GM21447 (cell line): ENCODE data around the gene SMIM33.
"Not testable (repeated sequence)": the region's sequence is repeated elsewhere in the genome, so short reads cannot be mapped to it uniquely, and the experiment has no call there.

Experiments
- ATAC-seq: cut with Tn5 transposase; IDR thresholded peaks from one replicate; pipeline ENCODE4 v1.9.1; 2021; ENCODE audit not compliant: unreplicated experiment

Gene SMIM33

DNA sequence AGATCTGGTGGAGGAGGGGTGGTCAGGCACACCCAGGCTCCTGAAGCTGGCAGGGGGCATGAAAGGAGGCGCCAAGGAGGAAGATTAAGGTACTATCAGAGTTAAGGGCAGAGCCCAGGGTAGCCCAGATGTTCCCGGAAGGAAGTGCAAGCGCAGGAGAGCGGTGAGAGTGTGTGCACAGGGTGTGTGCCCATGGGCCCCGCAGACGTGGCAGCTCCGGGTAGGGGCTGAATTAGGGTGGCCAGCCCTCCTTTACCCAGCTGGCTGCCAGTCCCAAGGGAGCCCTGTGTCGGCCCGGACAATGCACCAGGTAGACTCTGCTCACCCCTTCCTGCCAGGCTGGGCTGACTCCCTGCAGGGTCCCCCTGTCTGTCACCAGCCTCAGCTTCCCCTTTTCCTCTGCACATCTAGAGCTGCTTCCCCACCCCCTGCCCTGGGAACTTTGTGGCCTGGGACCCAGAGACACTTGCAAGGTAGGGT lies at the start of gene SMIM33:
TSS of gene SMIM33 (plus strand) at position 184 of the 480 bp plus-strand sequence. CDS start at position 302, 118 bp downstream.
- ATAC-seq: no peak

DNA sequence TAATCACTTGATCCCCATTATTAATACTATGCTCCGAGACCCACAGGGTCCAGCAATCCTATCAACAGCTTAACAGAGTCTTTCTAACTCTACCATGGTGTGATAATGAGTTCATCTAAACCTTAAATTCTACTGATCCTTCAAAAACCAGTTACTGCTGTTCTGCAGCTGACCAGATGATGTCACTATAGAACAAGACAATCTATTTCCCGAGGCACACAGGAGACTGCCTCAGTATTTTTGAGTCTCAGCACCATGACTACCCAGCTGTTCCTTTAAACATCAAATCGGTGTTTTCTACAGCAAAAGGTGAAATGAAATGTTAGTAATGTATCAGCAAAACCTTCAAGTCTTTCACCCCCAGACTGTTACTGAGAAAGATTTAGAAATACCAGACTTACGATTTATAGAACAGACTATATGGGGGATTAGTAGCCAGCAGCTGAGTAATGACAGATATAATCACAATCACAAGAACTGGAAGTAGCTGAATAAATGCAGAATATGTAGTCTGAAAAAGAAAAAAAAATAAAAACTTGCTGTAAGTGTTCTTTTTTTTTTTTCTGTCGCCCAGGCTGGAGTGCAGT lies 48.4 kb upstream of the SMIM33 start:
- ATAC-seq: peak; percentile 57

DNA sequence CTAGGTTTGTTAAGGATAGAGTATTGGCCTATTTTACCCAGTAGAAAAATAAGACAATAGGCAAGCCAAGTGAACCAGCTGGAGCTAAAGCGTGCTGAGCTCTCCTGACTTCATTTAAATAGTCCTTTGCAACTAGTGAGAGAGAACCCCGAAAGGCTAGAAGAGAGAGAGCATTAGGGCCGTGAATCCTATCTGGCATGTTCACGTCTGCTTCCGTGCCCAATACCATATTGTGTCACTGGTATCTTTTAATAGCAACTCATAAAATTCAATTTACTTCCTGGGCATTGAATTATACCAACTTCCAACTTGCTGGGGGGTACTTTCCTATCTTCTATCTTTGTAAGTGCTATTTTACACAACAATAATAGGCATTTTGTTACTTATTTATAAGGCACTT lies 45.3 kb upstream of the SMIM33 start:
- no peak for ATAC-seq

DNA sequence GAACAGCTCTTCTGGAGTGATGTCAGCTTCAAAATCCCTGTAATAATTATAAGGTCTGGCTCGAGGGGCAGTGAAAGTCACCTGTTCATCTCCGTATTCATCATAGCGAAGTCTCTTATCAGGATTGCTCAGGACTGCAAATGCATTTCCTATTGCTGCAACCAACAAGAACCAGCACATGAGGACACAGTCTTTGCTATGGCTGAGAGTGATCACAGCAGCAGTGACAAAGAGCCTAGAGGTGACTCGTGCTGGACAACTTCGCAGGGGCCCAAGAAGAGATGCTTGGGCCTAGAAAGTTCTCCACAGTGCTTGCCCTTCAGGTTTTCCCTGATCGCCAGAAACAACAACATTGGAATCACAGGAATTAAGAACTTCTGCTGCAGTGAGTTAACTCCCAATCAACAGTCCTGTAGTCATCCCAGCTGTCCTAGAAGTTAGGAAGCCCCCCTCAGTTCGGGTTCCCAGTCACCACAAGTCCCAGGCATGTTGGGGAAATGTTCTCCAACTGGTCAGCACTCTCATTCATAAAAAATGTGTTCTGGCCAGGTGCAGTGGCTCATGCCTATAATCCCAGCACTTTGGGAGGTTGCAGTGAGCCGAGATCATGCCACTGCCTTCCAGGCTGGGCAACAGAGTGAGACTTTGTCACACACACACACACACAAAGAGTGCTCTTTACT lies 44.5 kb upstream of the SMIM33 start:
- ATAC-seq: no peak

DNA sequence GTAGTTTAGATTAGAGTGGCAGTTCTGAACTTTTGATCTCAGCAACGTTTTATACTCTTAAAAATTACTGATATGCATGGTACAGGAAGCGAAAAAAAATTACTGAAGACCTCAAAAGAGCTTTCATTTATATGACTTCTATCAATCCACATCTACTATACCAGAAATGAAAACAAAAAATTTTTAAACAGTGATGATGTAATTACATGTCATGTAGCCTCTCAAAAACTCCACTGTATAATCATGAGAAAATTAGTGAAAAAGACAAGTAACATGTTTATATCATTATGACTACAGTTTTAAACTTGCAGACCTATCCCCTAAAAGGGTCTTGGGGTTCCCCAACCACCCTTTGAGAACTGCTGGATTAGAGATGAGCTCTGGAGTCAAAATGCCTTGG lies 40.8 kb upstream of the SMIM33 start:
- no peak for ATAC-seq

DNA sequence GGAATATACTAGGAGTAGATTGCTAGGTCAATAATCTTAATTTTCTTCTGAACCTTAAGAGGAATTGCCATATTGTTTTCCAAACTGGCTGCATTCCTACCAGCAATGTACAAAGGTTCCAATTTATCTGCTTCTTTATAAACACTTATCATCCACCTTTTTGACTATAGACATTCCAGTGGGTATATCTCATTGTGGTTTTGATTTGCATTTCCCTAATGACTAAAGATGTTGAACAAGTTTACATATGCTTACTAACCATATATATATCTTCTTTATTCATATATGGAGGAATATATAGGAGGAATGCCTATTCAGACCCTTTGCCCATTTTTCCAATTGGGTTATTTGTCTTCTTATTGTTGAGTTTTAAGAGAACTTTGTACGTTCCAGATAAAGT lies 39.1 kb upstream of the SMIM33 start:
- no peak for ATAC-seq

DNA sequence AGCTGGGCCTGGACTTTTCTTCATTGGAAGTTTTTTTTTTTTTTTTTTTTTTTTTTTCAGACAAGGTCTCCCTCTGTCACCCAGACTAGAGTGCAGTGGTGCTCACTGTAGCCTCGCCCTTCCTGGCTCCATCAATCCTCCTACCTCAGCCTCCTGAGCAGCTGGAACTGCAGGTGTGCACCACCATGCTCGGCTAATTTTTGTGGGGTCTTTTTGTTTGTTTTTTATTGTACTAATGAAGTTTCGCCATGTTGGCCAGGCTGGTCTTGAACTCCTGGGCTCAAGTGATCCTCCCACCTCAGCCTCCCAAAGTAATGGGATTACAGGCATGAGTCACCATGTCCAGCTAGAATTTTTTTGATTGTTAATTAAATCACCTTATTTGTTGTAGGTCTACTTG lies 35.1 kb upstream of the SMIM33 start:
- no peak for ATAC-seq

DNA sequence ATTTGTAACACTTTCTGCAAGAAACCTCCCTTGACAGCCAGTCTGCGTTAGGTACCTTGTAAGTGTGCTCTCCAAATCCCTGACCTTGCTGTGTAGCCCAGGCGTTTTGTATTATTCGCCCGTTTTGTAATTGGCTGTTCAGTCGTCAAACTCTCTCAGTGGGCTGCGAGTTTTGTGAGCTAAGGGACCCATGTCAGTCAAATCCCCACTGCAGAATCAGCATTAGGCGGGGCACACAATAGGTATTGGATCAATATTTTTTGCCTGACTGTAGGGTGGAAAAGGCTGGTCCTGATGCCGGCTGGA lies 32.1 kb upstream of the SMIM33 start:
- no peak for ATAC-seq

DNA sequence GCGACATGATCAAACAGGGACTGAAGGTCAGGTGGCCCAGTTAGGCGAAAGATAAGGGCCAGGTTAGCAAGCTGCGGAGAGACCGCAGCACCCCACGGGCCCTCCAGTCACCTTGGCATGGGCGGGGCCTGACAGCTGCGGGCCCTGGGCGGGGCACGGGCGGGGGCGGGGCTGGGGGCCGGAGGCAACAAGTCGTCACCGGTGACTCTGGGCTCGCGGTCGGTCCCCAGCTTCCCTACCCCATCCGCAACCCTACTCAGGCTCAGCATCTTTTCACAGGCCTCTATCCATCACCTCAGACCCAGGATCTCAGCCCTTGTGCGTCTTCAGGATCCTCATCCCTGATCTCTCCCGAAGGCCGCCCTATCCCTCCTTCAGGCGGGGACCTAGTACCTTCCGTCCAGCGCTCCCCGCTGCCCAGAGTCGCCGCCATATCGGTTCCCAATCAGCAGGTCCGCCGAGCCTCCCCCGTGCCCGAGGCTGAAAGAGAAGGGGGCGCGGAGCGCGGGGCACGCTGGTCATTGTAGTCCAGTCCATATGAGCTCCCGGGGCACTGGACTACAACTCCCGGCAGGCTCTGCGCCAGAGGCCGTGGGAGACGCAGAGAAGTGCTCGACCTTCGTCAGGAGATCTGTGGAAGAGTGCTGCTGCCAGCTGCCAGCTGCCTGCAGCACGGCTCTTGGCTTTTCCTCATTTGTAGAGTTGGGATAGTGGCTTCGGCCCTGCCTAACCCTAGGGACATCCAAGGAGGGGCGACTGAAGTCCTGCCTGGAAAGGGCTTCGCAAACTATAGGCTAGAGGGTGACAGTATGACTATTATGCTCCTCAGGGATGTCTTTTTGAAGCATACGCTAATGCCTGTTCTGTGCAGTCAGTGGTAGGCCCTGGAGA lies 31.5 kb upstream of the SMIM33 start, which contains the start of gene DNAJC18:
TSS of gene DNAJC18 (minus strand) at position 513 of the 891 bp plus-strand sequence. CDS start at position 433, 80 bp downstream.
- peak; percentile 92 for ATAC-seq

DNA sequence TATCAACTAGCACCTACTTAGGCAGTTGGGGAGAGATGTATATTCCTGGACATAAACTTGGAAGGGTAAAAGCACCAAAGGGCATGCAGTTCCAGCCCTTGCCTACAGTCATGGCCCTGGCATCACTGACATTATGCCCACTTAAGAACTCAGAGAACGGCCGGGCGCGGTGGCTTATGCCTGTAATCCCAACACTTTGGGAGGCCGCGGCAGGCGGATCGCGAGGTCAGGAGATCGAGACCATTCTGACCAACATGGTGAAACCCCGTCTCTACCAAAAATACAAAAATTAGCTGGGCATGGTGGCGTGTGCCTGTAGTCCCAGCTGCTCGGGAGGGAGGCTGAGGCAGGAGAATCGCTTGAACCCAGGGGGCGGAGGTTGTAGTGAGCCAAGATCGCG lies 30.4 kb upstream of the SMIM33 start:
- ATAC-seq: not testable (repeated sequence)

DNA sequence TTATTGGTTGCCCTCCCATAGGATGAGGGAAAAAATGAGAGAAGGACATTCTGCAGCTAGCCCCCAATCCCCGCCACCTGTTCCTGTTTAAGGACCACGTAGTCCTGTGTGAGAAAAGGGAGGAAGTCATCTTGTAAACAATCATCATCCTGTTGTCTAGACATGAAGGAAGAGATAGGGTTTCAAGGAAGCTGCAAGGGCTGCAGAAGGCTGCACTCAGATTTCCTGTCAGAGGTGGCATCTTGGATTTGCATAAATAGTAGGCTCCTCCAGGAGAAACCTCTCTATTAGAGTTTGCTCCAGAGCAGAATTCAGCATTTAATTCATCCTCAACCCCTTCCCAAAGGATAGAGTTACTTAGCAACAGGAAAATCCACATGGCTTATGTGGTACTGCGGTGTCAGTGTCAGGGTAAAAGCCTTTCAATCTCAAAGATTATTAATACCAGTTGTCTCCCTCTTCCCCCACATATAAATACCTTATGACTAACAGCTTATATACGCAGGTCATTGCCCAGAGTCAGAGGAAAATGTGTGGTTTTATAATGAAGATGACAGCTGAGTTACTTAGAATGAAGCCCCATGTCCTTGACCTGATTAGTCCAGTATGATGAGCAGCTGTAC lies 26.9 kb upstream of the SMIM33 start:
- ATAC-seq: no peak

DNA sequence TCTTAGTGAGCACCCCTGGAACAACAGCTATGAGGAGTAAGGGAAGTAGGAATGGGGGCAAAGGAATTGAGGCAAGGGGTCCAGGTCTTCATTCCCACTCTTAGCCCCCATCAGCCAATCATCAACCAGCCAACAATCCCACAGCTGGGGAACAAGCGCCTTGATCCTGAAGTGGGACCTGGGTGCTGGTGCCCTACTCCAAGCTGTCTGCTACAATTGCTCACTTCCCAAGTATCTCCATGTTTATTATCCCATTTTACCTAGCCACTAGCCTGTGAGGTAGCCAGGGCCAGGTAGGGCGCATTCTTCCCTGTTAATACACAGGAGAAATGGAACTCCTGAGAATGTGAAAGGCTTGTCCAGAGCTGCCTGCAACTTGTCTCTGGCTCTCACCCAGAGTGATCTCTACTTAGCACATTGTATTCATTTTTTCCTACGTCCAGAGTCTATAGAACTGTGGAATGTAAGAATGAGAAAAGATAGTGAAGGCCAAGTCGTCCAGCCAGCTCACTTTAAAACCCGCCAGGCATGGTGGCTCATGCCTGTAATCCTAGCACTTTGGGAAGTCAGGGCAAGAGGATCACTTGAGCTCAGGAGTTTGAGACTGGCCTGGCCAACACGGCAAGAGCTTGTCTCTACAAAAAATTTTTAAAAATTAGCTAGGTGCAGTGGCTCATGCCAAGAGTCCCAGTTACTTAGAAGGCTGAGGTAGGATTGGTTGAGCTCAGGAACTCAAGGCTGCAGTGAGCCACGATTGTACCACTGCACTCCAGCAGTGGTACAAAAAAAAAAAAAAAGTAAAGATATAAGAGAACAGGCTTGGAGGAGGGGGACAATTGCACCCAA lies 25.3 kb upstream of the SMIM33 start:
- ATAC-seq: no peak

DNA sequence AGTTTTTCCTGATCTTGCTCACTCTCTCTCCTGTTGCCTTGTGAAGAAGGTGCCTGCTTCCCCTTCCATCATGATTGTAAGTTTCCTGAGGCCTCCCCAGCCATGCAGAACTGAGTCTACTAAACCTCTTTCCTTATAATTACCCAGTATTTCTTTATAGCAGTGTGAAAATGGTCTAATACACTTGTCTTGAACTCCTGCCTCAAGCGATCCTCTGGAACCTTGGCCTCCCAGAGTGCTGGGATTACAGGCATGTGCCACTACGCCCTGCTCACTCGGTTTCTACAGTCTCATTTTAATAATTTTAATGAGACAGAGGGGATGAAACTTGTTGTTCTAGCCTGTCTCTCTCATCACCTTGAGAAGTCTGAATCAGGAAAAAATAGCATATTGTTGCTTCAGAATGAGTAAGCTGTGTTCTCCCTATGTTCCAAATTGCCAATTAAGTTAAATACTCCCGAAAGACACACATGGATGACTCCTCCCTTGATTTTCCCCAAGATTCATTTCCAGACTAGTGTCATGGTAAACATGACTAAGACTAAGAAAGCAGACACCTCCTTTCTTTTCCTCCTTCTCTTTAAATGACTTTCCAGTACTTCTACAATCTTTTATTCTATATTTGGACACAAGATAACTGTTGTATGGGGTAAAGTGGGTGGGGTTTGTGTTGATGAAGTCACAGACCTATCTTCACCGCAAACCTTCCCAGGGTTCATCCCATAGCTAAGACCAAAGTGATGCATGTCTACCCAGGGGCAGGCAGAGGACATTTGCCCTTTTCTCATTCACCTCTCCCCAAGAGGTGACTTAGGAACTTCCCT lies 23.6 kb upstream of the SMIM33 start:
- ATAC-seq: peak; percentile 69

DNA sequence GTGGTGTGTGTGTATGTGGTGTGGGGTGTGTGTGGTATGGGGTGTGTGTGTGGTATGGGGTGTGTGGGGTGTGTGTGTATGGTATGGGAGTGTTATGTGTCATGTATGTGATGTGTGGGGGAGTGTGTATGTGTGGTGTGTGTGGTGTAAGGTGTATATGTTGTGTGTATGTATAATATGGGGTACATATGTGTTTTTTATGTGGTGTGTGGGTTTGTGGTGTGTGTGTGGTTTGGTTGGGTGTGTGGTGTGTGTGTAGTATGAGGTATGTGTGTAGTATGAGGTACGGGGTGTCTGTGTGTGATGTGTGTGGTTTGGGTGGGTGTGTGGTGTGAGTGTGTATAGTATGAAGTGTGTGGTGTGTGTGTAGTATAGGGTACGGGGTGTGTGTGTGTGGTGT lies 19.6 kb upstream of the SMIM33 start:
- ATAC-seq: no peak

DNA sequence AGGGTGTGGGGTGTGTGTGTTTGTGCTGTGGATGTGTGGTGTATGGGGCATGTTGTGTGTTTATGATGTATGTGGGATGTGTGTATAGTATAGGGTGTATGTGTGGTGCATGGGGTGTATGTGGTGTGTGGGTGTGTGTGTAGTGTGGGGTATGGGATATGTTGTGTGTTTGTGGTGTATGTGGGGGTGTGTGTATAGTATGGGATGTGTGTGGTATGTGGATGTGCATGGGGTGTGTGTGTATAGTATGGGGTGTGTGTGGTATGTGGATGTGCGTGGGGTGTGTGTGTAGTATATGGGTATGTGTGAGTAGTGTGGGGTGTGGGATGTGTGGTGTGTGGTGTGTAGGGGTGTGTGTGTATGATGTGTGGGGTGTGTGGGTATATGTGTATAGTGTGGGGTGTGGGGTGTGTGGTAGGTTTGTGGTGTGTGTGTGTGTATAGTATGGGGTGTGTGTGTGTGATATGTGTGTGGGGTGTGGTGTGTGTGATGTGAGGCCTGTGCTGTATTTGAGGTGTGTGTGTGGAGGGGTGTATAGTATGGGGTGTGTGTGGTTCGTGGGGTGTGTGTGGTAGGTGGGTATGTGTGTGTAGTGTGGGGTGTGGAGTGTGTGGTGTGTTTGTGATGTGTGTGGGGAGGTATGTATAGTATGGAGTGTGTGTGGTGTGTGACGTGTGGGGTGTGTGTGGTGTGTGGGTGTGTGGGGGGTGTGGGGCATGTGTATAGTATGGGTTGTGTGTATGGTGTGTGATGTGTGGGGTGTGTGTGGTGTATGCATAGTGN lies 18.7 kb upstream of the SMIM33 start:
- ATAC-seq: no peak

DNA sequence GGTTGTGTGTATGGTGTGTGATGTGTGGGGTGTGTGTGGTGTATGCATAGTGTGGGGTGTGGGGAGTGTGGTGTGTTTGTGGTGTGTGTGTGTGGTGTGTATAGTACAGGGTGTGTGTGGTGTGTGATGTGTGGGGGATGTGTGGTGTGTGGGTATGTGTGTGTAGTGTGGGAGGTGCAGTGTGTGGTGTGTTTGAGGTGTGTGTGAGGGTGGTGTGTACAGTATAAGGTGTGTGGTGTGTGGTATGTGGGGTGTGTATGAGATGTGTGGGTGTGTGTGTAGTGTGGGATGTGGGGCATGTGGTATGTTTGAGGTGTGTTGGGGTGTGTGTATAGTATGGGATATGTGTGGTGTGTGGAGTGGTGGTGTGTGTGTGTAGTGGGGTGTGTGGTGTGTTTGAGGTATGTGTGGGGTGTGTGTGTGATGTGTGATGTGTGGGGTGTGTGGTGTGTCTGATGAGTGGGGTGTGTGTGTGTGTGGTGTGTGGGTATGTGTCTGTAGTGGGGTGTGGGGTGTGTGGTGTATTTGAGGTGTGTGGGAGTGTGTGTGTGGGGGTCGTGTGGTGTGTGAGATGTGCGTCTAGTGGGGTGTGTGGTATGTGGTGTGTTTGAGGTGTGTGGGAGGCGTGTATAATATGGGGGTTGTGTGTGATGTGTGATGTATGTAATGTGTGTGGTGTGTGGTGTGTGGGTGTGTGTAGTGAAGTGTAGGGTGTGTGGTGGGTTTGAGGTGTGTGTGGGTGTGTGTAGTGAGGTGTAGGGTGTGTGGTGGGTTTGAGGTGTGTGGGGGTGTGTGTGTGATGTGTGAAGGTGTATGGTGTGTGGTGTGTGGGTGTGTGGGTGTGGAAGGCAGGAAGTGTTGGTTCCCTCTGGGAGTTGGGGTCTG lies 16.9 kb upstream of the SMIM33 start:
- no peak for ATAC-seq

DNA sequence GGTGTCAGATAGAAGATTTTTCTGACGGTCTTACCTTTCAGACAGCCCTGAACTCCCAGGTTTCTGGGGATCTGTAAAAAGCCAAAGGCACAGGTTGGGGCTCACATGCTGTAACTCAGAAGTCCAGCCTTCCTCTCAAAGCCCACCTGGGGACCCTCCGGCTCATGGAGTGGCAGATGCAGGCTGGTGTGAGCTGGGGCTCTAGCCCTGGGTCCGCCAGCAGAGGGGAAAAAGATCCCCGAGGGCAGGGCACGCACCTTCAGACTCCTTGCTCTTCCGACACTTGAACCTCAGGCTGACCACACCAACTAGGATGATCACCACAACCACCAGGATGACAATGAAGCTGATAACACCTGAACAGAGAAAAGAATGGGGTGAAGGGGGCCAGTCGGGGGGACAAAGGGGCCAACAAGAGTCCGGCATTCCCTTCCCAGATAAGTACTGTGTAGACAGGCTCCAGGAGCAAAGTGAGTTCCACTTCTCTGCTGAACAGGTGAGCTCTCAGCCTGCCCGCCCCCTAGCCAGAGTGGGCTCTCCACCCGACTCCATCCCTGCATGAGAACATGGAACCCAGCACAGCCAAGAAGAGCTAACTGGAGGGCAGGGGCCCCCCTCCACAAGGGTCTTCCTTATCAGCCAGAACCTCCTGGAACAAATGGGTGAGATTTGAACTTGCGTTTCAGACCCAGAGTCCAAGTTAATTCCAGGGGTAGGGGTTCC lies 16.1 kb upstream of the SMIM33 start:
- ATAC-seq: no peak
